ENCODE data around the gene FBXL22. TPM values are rescaled to one million over a fixed set of nuclear protein-coding genes. Genes with fewer than 3 reads are reported as not detected.

FBXL22 gene
- total RNA-seq, 1 donor from 2014 or later: 0.82 TPM

GRCh38 chr15:63593705-63594671 is 3.2 kb upstream of the FBXL22 start:
- DNase-seq (ENCODE audit: low spot score in 2 of 2) (no peak), FAIRE-seq (no peak)

GRCh38 chr15:63595065-63595464 is 2.1 kb upstream of the FBXL22 start:
- FAIRE-seq: no peak
- no peak for DNase-seq (ENCODE audit: low spot score in 2 of 2)

GRCh38 chr15:63595688-63596087 is 1.5 kb upstream of the FBXL22 start:
- no peak for FAIRE-seq
- DNase-seq (ENCODE audit: low spot score in 2 of 2): no peak

GRCh38 chr15:63596676-63597037 is 530 bp upstream of the FBXL22 start:
- FAIRE-seq (no peak), DNase-seq (ENCODE audit: low spot score in 2 of 2) (no peak)

GRCh38 chr15:63597821-63598220 is 634 bp downstream of the FBXL22 start:
- DNase-seq (ENCODE audit: low spot score in 2 of 2) (no peak), FAIRE-seq (no peak)

GRCh38 chr15:63598473-63599400 is 1.6 kb downstream of the FBXL22 start:
- DNase-seq (ENCODE audit: low spot score in 2 of 2): no peak

GRCh38 chr15:63599401-63600000 is 2.3 kb downstream of the FBXL22 start:
- FAIRE-seq (no peak), DNase-seq (ENCODE audit: low spot score in 2 of 2) (peak; percentile 58 to 74)

More at GRCh38 chr15:63598473-63599400, 1.6 kb downstream of the FBXL22 start:
- FAIRE-seq: no peak

- DNase-seq (ENCODE audit: low spot score in 2 of 2) (no peak), FAIRE-seq (no peak)
Measured at GRCh38 chr15:63600001-63600615, 2.9 kb downstream of the FBXL22 start.

GRCh38 chr15:63600616-63601025 is 3.4 kb downstream of the FBXL22 start:
- FAIRE-seq: no peak
- peak; percentile 91 to 94 for DNase-seq (ENCODE audit: low spot score in 2 of 2)

GRCh38 chr15:63601026-63601703 is 4.0 kb downstream of the FBXL22 start:
- DNase-seq (ENCODE audit: low spot score in 2 of 2): peak; percentile 41 to 46
- no peak for FAIRE-seq

- FAIRE-seq (no peak), DNase-seq (ENCODE audit: low spot score in 2 of 2) (no peak)
Measured at GRCh38 chr15:63601704-63602185, 4.6 kb downstream of the FBXL22 start.

GRCh38 chr15:63602595-63602994 is 5.4 kb downstream of the FBXL22 start:
- DNase-seq (ENCODE audit: low spot score in 2 of 2) (no peak), FAIRE-seq (no peak)

GRCh38 chr15:63603516-63603915 is 6.3 kb downstream of the FBXL22 start:
- DNase-seq (ENCODE audit: low spot score in 2 of 2): no peak
- FAIRE-seq: no peak

GRCh38 chr15:63604281-63604680 is 7.1 kb downstream of the FBXL22 start:
- FAIRE-seq (no peak), DNase-seq (ENCODE audit: low spot score in 2 of 2) (no peak)

- DNase-seq (ENCODE audit: low spot score in 2 of 2): no peak
- FAIRE-seq: no peak
Measured at GRCh38 chr15:63605036-63605435, 7.8 kb downstream of the FBXL22 start.

- FAIRE-seq: no peak
Measured at GRCh38 chr15:63605816-63606215, 8.6 kb downstream of the FBXL22 start.

GRCh38 chr15:63606308-63606707 is 9.1 kb downstream of the FBXL22 start:
- FAIRE-seq (no peak), DNase-seq (ENCODE audit: low spot score in 2 of 2) (no peak)

More at GRCh38 chr15:63605816-63606215, 8.6 kb downstream of the FBXL22 start:
- DNase-seq (ENCODE audit: low spot score in 2 of 2): no peak

GRCh38 chr15:63608989-63609388 is 11.8 kb downstream of the FBXL22 start:
- FAIRE-seq (no peak), DNase-seq (ENCODE audit: low spot score in 2 of 2) (no peak)

GRCh38 chr15:63609448-63609847 is 12.3 kb downstream of the FBXL22 start:
- no peak for FAIRE-seq
- no peak for DNase-seq (ENCODE audit: low spot score in 2 of 2)
